ENCODE results near the gene SASH1. TPM values are rescaled to one million over a fixed set of nuclear protein-coding genes. Genes with fewer than 3 reads are reported as not detected.

SASH1 gene
- total RNA-seq, 1 donor from 2014 or later: 15.5 TPM

- FAIRE-seq (no peak), DNase-seq (ENCODE audit: low read depth) (no peak)
- no peak overlapping the region for H3K4me2 ChIP-seq (ENCODE audit: low read length)
- H2AFZ ChIP-seq (ENCODE audit: low read depth, low read length): no peak overlapping the region
- no peaks in the 10 kb centered on the region for H3K27me3 Mint-ChIP-seq (ENCODE audit: low read depth, unreplicated experiment)
- H3K9me3 ChIP-seq (ENCODE audit: insufficient read depth, low read depth, low read length): no peaks in the 10 kb centered on the region
- no peak overlapping the region for H3K4me3 Mint-ChIP-seq (ENCODE audit: unreplicated experiment)
- H3K4me3 ChIP-seq (ENCODE audit: insufficient read depth, low read depth, low read length): no peak overlapping the region
- no peaks in the 10 kb centered on the region for H3K36me3 Mint-ChIP-seq (ENCODE audit: low read depth, unreplicated experiment)
- TF ChIP-seq EZH2 (IDR thresholded peaks at IDR 0.05; ENCODE audit: insufficient read depth, low read length) (no peak), CTCF (IDR thresholded peaks at IDR 0.05; ENCODE audit: insufficient read depth, low read depth, low read length) (no peak)
- H3K79me2 ChIP-seq (ENCODE audit: insufficient read depth, low read length): peaks cover 6% of the 10 kb centered on the region
- no peaks in the 10 kb centered on the region for H3K9me3 Mint-ChIP-seq (ENCODE audit: unreplicated experiment)
- H4K20me1 ChIP-seq (ENCODE audit: insufficient read depth, low read length): no peaks in the 10 kb centered on the region
- H3K27ac Mint-ChIP-seq (ENCODE audit: unreplicated experiment): no peak overlapping the region
- no peaks in the 10 kb centered on the region for H3K36me3 ChIP-seq (ENCODE audit: insufficient read depth, low read length)
- H3K27ac ChIP-seq (ENCODE audit: low read depth, low read length): no peak overlapping the region
- H3K27me3 ChIP-seq (ENCODE audit: insufficient read depth, low read length): no peaks in the 10 kb centered on the region
- H3K4me1 Mint-ChIP-seq (ENCODE audit: low read depth, unreplicated experiment): peaks cover 9% of the 10 kb centered on the region
- peaks cover 14% of the 10 kb centered on the region for H3K4me1 ChIP-seq (ENCODE audit: insufficient read depth, low read length)
- H3K9ac ChIP-seq (ENCODE audit: low read length): no peak overlapping the region
These were observed 2.9 kb upstream of the SASH1 start for GRCh38 chr6:148339766-148340165.

- H3K9ac ChIP-seq (ENCODE audit: low read length): no peak overlapping the region
- Mint-ChIP-seq H3K4me3 (ENCODE audit: unreplicated experiment) (no peak overlapping the region), H3K27ac (ENCODE audit: unreplicated experiment) (no peak overlapping the region), H3K9me3 (ENCODE audit: unreplicated experiment) (no peaks in the 10 kb centered on the region), H3K36me3 (ENCODE audit: low read depth, unreplicated experiment) (no peaks in the 10 kb centered on the region), H3K27me3 (ENCODE audit: low read depth, unreplicated experiment) (no peaks in the 10 kb centered on the region), H3K4me1 (ENCODE audit: low read depth, unreplicated experiment) (peaks cover 13% of the 10 kb centered on the region)
- H3K27ac ChIP-seq (ENCODE audit: low read depth, low read length): no peak overlapping the region
- H2AFZ ChIP-seq (ENCODE audit: low read depth, low read length): no peak overlapping the region
- FAIRE-seq (no peak), DNase-seq (ENCODE audit: low read depth) (no peak)
- peaks cover 6% of the 10 kb centered on the region for H3K79me2 ChIP-seq (ENCODE audit: insufficient read depth, low read length)
- H3K36me3 ChIP-seq (ENCODE audit: insufficient read depth, low read length): no peaks in the 10 kb centered on the region
- H3K4me2 ChIP-seq (ENCODE audit: low read length): no peak overlapping the region
- TF ChIP-seq EZH2 (IDR thresholded peaks at IDR 0.05; ENCODE audit: insufficient read depth, low read length) (no peak), CTCF (IDR thresholded peaks at IDR 0.05; ENCODE audit: insufficient read depth, low read depth, low read length) (no peak)
- no peaks in the 10 kb centered on the region for H3K27me3 ChIP-seq (ENCODE audit: insufficient read depth, low read length)
- no peaks in the 10 kb centered on the region for H4K20me1 ChIP-seq (ENCODE audit: insufficient read depth, low read length)
- H3K4me1 ChIP-seq (ENCODE audit: insufficient read depth, low read length): peaks cover 10% of the 10 kb centered on the region
- no peak overlapping the region for H3K4me3 ChIP-seq (ENCODE audit: insufficient read depth, low read depth, low read length)
- no peaks in the 10 kb centered on the region for H3K9me3 ChIP-seq (ENCODE audit: insufficient read depth, low read depth, low read length)
These were observed 1.9 kb upstream of the SASH1 start for GRCh38 chr6:148340586-148341297.

- Mint-ChIP-seq H3K36me3 (ENCODE audit: low read depth, unreplicated experiment) (no peaks in the 10 kb centered on the region), H3K4me3 (ENCODE audit: unreplicated experiment) (peak overlapping the region; percentile 97), H3K27me3 (ENCODE audit: low read depth, unreplicated experiment) (no peaks in the 10 kb centered on the region), H3K4me1 (ENCODE audit: low read depth, unreplicated experiment) (peaks cover 14% of the 10 kb centered on the region), H3K9me3 (ENCODE audit: unreplicated experiment) (no peaks in the 10 kb centered on the region), H3K27ac (ENCODE audit: unreplicated experiment) (peak overlapping the region; percentile 99)
- peak overlapping the region; percentile 99 for H3K4me2 ChIP-seq (ENCODE audit: low read length)
- peak overlapping the region; percentile 72 for H3K4me3 ChIP-seq (ENCODE audit: insufficient read depth, low read depth, low read length)
- TF ChIP-seq CTCF (IDR thresholded peaks at IDR 0.05; ENCODE audit: insufficient read depth, low read depth, low read length) (no peak), EZH2 (IDR thresholded peaks at IDR 0.05; ENCODE audit: insufficient read depth, low read length) (no peak)
- H3K36me3 ChIP-seq (ENCODE audit: insufficient read depth, low read length): no peaks in the 10 kb centered on the region
- H3K27ac ChIP-seq (ENCODE audit: low read depth, low read length): peak overlapping the region; percentile 88
- peaks cover 6% of the 10 kb centered on the region for H3K79me2 ChIP-seq (ENCODE audit: insufficient read depth, low read length)
- no peak for FAIRE-seq
- peak overlapping the region; percentile 96 for H3K9ac ChIP-seq (ENCODE audit: low read length)
- no peaks in the 10 kb centered on the region for H4K20me1 ChIP-seq (ENCODE audit: insufficient read depth, low read length)
- DNase-seq (ENCODE audit: low read depth): no peak
- H3K27me3 ChIP-seq (ENCODE audit: insufficient read depth, low read length): no peaks in the 10 kb centered on the region
- H2AFZ ChIP-seq (ENCODE audit: low read depth, low read length): peak overlapping the region; percentile 94
- H3K9me3 ChIP-seq (ENCODE audit: insufficient read depth, low read depth, low read length): no peaks in the 10 kb centered on the region
- H3K4me1 ChIP-seq (ENCODE audit: insufficient read depth, low read length): peaks cover 10% of the 10 kb centered on the region
These were observed 613 bp upstream of the SASH1 start for GRCh38 chr6:148342100-148342349.

Data from astrocyte (in vitro differentiated cells and primary cell).